Sigmoid colon (tissue), 4 donors: Measurements from ENCODE around the gene MAIP1.

Experiments used
- CTCF ChIP-seq, 4 experiments: fragments of 450-650 bp in 3 of 4; fragments of 200-600 bp in 1 of 4; IDR thresholded peaks; one replicate each; pipeline ENCODE4 v1.5.1; 2016 to 2019; ENCODE audit warnings: antibody characterized with exemption in 4 of 4, mild to moderate bottlenecking in 3 of 4, moderate library complexity in 2 of 4
- EP300 ChIP-seq, 4 donors: sonication (generic); formaldehyde crosslinking; IDR thresholded peaks; one replicate each; pipeline ENCODE4 v1.6.1; 2017; ENCODE audit warnings: antibody characterized with exemption in 4 of 4

- no peak for TF ChIP-seq EP300 (IDR thresholded peaks at IDR 0.05)
- TF ChIP-seq CTCF (IDR thresholded peaks at IDR 0.05): no peak
Measured at GRCh38 chr2:199966976-199967375, 11.6 kb downstream of the MAIP1 start.
